Measurements from ENCODE around the gene FKBP1B.
A peak's percentile ranks its signal among the peaks of the same experiment; 100 is the strongest.
"Not testable (repeated sequence)": the region's sequence is repeated elsewhere in the genome, so short reads cannot be mapped to it uniquely, and the experiment has no call there.

FKBP1B gene

DNA sequence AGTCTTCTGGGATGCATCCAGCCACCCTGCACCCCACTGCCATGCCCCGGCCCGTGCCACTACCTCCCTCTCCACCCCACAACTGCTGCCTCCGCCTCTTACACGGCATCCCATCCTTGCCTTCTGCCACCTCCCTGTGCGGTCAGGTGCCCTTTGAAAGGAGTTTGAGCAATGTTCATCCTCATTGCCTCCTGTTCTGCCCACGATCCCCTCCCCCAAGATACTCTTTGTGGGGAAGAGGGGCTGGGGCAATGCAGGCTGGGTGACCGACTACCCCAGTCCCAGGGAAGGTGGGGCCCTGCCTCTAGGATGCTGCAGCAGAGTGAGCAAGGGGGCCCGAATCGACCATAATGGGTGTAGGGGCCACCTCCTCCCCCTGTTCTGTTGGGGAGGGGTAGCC is 31.3 kb upstream of the FKBP1B start:
- no peaks in the 10 kb centered on the region for H3K4me1 Mint-ChIP-seq
- H3K9me3 Mint-ChIP-seq: no peaks in the 10 kb centered on the region
- no peak overlapping the region for H3K27ac Mint-ChIP-seq
- H3K4me3 Mint-ChIP-seq: no peak overlapping the region
- no peak for ATAC-seq
- DNase-seq (ENCODE audit: low spot score in 2 of 2): no peak
- H3K36me3 Mint-ChIP-seq: no peaks in the 10 kb centered on the region

DNA sequence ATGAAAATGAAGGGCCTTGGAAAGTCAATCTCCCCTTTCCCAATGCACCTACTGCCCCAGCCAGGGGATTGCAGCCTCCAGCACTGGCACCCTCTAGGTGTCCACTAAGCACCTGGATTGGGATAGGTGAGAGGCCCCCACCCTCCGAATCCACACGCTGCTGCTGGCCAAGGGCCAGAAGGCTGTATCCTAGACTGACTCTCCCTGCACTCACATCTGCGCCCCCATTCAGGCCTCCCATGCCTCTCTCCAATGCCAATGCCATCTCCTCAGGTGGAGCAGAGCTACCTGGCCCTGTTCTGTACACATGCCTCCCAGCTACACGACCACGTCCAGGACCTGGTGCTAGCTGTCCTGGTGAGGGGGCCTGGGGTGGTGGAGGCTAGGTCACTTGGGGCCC is 29.8 kb upstream of the FKBP1B start:
- ATAC-seq (no peak), DNase-seq (ENCODE audit: low spot score in 2 of 2) (no peak)
- H3K9me3 Mint-ChIP-seq: no peaks in the 10 kb centered on the region
- H3K27ac Mint-ChIP-seq: no peak overlapping the region
- no peak overlapping the region for H3K4me3 Mint-ChIP-seq
- H3K36me3 Mint-ChIP-seq: peaks cover 2% of the 10 kb centered on the region
- H3K4me1 Mint-ChIP-seq: peaks cover 5% of the 10 kb centered on the region

DNA sequence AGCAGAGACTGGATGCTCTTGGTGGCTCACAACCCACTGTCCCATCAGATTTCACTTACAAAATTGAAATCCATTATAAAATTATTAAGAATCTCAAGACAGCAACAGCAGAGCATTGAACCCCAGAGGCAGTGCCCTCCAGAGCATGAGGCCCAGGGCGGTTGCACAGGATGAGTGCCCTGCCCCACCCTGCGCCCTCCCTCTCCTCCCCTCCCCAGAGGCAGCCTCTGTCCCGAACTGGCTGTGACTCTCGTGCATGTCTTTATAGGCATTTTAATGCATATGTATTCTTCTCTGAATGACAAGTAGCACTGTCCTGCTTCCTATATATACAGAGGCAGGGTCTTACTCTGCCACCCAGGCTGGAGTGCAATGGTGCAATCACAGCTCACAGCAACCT is 29.3 kb upstream of the FKBP1B start:
- no peak for DNase-seq (ENCODE audit: low spot score in 2 of 2)
- H3K27ac Mint-ChIP-seq: no peak overlapping the region
- H3K9me3 Mint-ChIP-seq: no peaks in the 10 kb centered on the region
- no peak for ATAC-seq
- peaks cover 9% of the 10 kb centered on the region for H3K4me1 Mint-ChIP-seq
- H3K36me3 Mint-ChIP-seq: peaks cover 7% of the 10 kb centered on the region
- no peak overlapping the region for H3K4me3 Mint-ChIP-seq

DNA sequence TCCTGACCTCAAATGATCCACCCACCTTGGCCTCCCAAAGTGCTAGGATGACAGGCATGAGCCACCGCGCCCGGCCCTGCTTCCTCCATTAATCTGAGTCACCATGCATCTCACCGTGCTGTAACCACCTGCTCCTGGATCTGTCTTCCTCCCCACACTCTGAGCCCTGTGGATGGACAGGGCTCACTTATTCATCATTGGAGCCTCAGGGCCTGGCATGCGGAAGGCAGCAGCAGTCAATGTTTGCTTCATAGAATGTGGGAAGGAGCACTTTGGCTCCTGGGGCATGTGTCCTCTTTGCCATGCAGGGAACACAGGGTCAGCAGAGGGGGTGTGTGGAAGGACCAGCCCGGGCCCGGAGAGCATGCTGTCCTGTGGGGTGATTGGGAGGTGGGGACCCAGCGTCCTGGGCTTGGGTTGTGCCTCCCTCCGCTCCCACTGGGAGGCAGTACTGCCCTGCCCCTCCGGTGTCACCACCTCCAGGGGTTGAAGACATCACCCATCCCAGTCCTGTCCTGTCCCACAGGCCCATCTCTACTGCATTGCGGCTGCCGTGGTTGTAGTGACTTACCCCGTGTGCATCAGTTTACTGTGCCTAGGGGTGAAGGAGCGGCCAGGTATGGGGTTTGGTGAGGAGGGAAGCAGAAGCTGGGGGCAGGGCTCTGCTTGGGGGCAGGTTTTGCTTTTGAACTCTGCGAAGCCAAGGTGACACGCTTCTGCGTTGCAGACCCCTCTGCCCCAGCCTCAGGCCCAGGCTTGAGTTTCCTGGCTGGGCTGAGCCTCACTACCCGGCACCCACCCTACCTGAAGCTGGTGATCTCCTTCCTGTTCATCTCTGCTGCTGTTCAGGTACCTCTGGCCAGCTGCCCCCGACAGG is 28.2 kb upstream of the FKBP1B start:
- peaks cover 9% of the 10 kb centered on the region for H3K4me1 Mint-ChIP-seq
- DNase-seq (ENCODE audit: low spot score in 2 of 2) (no peak), ATAC-seq (peak; percentile 62)
- H3K9me3 Mint-ChIP-seq: no peaks in the 10 kb centered on the region
- H3K4me3 Mint-ChIP-seq: no peak overlapping the region
- H3K36me3 Mint-ChIP-seq: peaks cover 8% of the 10 kb centered on the region
- no peak overlapping the region for H3K27ac Mint-ChIP-seq

DNA sequence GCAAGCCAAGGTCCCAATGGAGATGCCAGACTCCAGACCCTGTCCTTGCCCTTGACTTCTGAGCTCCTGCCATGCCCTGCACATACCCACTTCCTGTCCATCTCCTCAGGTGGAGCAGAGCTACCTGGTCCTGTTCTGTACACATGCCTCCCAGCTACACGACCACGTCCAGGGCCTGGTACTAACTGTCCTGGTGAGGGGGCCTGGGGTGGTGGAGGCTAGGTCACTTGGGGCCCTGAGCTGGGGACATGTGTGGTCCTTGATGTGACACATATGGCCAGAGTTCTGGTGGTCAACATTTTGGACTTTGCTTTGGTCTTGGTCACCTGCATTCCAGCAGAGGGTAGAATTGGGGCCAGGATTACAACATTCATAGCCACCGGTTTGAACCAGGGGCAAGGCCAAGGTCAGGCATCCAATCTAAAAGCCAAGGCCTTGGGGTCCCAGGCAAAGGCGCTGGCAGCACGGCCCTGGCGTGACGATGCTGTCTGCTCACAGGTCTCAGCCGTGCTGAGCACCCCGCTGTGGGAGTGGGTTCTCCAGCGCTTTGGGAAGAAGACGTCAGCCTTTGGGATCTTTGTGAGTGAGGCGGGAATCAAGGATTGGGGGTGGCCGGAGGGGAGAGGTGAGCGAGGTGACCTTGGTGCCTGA is 27.1 kb upstream of the FKBP1B start:
- Mint-ChIP-seq H3K9me3 (no peaks in the 10 kb centered on the region), H3K4me3 (no peak overlapping the region), H3K4me1 (peaks cover 9% of the 10 kb centered on the region), H3K27ac (peak overlapping the region; percentile 50), H3K36me3 (peaks cover 17% of the 10 kb centered on the region)
- ATAC-seq: no peak
- no peak for DNase-seq (ENCODE audit: low spot score in 2 of 2)

DNA sequence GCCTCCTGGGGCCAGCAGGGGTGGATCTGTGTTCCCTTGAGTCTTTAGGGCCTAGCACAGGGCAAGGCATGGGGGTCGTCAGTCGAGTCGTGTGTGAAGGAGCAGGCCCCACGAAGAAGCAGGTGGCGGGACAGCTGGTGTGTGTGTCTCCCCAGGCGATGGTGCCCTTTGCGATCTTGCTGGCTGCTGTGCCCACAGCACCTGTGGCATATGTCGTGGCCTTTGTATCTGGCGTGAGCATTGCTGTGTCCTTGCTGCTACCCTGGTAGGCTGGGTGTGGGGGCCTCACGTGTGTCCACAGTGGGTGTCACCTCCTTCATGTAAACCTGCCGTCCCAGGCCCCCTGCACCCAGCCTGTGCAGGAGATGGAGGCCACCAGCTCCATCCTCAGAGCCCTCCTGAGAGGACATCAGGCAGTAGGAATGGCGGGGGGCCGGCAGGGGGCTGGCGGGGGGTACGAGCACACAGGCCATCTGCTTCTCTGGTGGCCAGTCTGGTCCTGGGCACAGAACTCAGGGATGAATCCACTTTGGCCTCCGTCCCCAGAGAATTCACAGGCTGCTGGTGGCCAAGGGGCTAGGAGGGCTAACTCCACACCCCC is 26.5 kb upstream of the FKBP1B start:
- Mint-ChIP-seq H3K4me1 (peaks cover 9% of the 10 kb centered on the region), H3K27ac (no peak overlapping the region), H3K4me3 (no peak overlapping the region), H3K9me3 (no peaks in the 10 kb centered on the region), H3K36me3 (peaks cover 23% of the 10 kb centered on the region)
- DNase-seq (ENCODE audit: low spot score in 2 of 2) (no peak), ATAC-seq (no peak)

DNA sequence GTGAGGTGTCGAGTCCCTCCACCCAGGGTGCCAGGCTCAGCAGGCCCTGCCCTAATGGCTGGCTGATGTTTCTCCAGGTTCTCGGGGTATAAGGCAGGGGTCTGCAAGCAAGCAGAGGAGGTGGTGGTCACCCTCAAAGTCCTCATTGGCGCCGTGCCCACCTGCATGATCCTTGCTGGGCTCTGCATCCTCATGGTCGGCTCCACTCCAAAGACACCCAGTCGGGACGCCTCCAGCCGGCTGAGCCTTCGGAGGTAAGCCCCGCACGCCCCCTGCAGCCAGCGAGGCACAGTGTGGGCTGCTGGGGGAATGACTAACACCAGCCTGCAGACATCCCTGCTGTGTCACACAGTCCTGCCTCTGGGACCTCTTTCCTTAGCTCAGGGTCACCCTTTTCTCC is 25.5 kb upstream of the FKBP1B start:
- no peak for DNase-seq (ENCODE audit: low spot score in 2 of 2)
- H3K9me3 Mint-ChIP-seq: no peaks in the 10 kb centered on the region
- H3K27ac Mint-ChIP-seq: peak overlapping the region; percentile 7
- no peak for ATAC-seq
- peaks cover 33% of the 10 kb centered on the region for H3K36me3 Mint-ChIP-seq
- H3K4me3 Mint-ChIP-seq: no peak overlapping the region
- peaks cover 9% of the 10 kb centered on the region for H3K4me1 Mint-ChIP-seq

DNA sequence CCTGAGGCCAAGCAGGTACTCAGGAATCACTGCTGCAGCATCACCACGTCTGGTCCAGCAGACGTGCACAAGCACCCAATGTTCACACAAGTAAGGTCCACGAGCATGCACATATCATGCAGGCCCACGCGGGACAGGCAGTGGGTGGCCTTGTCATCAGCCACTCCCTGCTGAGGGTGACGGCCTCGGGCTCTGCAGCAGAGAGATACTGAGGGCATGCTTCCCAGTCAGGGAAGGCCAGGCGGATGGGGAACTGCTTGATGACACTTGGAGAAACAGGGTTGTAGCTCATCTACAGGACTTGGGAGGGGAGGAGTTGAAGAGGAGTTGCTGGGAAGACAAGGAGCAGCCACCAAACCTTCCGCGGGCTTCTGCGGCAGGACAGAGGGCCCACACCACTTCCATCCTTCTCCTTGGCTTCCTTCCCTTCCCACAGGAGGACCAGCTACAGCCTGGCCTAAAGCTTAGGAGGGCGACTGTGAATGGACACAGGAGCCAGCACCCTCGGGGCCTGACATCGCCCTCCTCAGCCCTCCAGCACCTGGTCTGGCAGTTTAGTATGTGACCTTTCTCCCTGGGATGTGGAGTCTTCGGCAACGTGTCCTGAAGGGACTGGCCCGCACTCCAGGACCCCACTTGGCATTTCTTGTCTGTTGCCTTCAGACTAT is 24.4 kb upstream of the FKBP1B start:
- DNase-seq (ENCODE audit: low spot score in 2 of 2) (no peak), ATAC-seq (no peak)
- peaks cover 9% of the 10 kb centered on the region for H3K4me1 Mint-ChIP-seq
- no peak overlapping the region for H3K4me3 Mint-ChIP-seq
- H3K27ac Mint-ChIP-seq: peak overlapping the region; percentile 7
- H3K36me3 Mint-ChIP-seq: peaks cover 44% of the 10 kb centered on the region
- no peaks in the 10 kb centered on the region for H3K9me3 Mint-ChIP-seq

DNA sequence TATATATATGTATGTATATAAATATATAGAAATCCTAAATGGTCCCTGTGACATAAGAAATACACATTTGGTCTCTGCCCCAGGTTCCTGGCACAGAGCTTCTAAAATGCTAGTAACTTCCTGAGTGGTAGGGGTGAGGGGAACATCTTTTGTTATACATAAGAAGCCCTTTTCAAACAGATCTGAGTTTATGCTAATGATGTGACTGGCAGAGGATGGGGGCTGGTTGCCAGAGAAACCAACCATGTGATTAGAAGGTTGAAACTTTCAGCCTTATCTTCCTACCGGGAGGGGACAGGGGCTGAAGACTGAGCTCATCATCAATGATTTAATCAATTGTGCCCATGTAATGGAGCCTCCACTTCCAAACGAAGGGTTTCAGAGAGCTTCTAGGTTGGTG is 23.3 kb upstream of the FKBP1B start:
- ATAC-seq (no peak), DNase-seq (ENCODE audit: low spot score in 2 of 2) (no peak)
- Mint-ChIP-seq H3K9me3 (no peaks in the 10 kb centered on the region), H3K4me1 (peaks cover 9% of the 10 kb centered on the region), H3K36me3 (peaks cover 55% of the 10 kb centered on the region), H3K4me3 (no peak overlapping the region), H3K27ac (no peak overlapping the region)

DNA sequence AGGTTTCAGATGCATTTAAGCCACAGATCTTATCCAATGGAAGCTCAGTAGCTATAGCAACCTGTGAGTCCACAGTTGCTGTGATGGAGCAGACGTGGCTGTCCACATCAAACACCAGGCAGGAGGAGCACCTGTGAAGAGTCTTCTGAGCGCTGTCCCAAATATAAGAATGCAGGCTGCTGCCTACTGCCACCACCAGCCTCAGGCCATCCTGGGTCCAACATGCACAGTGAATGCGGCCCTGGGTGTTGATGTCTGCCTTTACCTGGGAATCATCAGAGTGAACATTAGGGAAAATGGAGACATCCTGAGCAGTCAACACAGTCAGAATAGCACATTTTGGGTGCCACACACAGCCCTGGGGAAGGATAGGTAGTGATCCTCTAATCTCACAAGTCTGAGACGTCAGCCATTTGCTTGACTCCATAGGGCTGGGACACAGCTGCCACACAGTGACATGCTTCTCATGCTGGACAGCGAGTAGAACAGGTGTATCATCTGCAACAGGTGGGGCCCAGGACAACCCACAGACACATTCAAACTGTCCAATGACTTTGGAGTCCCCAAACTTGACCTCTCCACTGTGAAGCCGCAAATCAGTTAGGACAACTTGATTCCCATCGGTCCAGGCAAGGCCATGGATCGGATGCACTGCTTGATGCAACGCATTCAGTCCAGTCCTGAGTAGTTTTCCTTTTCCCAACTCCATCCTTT is 10.6 kb upstream of the FKBP1B start:
- Mint-ChIP-seq H3K36me3 (peaks cover 42% of the 10 kb centered on the region), H3K27ac (no peak overlapping the region), H3K9me3 (no peaks in the 10 kb centered on the region), H3K4me1 (peaks cover 18% of the 10 kb centered on the region), H3K4me3 (no peak overlapping the region)
- no peak for DNase-seq (ENCODE audit: low spot score in 2 of 2)
- ATAC-seq: no peak

DNA sequence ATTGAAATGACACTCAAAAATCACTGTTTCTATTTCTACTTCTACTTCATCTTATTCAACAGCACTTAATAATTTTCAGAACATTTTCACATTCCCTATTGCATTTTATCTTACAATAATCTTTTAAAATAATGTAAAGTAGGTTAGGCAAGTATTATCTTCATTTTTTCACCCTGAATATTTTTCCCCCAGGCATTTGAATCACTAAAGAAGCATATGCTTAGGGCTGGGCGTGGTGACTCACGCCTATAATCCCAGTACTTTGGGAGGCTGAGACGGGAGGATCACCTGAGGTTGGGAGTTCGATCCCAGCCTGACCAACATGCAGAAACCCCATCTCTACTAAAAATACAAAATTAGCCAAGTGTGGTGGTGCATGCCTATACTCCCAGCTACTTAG is 9.0 kb upstream of the FKBP1B start:
- Mint-ChIP-seq H3K4me1 (peaks cover 19% of the 10 kb centered on the region), H3K27ac (no peak overlapping the region), H3K4me3 (no peak overlapping the region), H3K9me3 (no peaks in the 10 kb centered on the region), H3K36me3 (peaks cover 42% of the 10 kb centered on the region)
- DNase-seq (ENCODE audit: low spot score in 2 of 2): no peak
- no peak for ATAC-seq

DNA sequence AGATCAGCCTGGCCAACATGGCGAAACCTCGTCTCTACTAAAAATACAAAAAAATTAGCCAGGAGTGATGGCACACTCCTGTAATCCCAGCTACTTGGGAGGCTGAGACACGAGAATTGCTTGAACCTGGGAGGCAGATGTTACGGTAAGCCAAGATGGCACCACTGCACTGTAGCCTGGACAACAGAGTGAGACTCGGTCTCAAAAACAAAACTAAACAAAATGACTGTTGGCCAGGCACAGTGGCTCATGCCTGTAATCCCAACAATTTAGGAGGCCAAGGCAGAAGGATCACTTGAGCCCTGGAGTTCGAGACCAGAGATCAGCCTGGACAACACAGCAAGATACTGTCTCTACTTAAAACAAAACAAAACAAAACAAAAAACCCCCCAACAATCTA is 6.4 kb upstream of the FKBP1B start:
- not testable (repeated sequence) for H3K9me3 Mint-ChIP-seq

DNA sequence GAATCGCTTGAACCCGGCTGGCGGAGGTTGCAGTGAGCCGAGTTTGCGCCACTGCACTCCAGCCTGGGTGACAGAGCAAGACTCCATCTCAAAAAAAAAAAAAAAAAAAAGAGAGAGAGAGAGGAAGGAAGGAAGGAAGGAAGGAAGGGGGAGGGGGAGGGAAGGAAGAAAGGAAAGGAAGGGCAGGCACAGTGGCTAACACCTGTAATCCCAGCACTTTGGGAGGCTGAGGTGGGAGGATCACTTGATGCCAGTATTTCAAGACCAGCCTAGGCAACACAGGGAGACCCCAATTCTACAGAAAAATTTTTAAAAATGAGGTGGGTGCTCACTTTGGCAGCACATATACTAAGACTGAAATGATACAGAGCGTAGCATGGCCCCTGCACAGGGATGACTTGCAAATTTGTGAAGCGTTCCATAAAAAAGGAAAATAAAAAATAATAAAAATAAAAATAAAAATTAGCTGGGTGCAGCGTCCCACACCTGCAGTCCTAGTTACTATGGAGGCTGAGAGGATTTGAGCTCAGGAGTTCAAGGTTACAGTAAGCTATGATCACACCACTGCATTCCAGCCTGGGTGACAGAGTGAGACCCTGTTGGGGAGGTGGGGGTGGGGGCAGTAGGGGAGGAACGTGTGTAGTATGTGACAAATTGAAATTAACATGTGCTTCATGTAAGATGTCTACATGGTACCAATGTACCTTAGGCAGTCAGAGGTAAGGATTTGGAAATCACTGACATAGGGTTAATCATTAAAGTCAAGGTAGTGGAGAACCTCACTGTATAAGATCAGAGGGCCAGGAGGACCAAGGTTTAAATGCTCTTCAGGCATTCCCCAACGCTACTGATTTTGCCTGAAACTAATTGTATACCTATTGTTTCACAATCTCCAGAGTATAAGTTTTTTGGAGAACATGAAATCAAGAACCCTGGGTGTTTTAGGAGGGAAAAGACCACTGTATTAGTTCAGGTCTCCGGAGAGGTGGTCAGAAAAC is 3.7 kb upstream of the FKBP1B start:
- peaks cover 12% of the 10 kb centered on the region for H3K36me3 Mint-ChIP-seq
- H3K9me3 Mint-ChIP-seq: no peaks in the 10 kb centered on the region
- H3K27ac Mint-ChIP-seq: no peak overlapping the region
- DNase-seq (ENCODE audit: low spot score in 2 of 2) (no peak), ATAC-seq (no peak)
- peaks cover 33% of the 10 kb centered on the region for H3K4me1 Mint-ChIP-seq
- H3K4me3 Mint-ChIP-seq: no peak overlapping the region

More for the DNA sequence above, 6.4 kb upstream of the FKBP1B start:
- DNase-seq (ENCODE audit: low spot score in 2 of 2); H3K4me3 Mint-ChIP-seq; ATAC-seq: not testable (repeated sequence)
- H3K36me3 Mint-ChIP-seq: peaks cover 28% of the 10 kb centered on the region
- H3K4me1 Mint-ChIP-seq: peaks cover 33% of the 10 kb centered on the region
- peak overlapping the region; percentile 27 for H3K27ac Mint-ChIP-seq

DNA sequence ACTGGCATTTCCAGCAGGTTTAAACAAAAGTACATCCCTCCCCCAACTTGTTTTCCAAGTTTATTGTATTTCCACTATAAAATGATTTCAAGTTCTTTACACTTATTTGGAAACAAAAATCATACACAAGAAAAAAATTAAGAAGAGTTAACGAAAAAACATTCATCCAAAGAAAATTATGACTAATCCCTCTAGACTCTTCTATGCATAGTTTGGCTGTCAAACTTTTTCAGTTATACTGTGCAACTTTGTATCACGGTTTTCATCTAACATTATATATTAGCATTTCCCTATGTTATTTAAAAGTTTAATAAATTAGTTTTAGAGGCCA is 3.0 kb upstream of the FKBP1B start:
- peak overlapping the region; percentile 95 for H3K27ac Mint-ChIP-seq
- no peaks in the 10 kb centered on the region for H3K9me3 Mint-ChIP-seq

More for the DNA sequence above, 3.0 kb upstream of the FKBP1B start:
- Mint-ChIP-seq H3K4me3 (no peak overlapping the region), H3K4me1 (peaks cover 33% of the 10 kb centered on the region), H3K36me3 (peaks cover 12% of the 10 kb centered on the region)
- no peak for ATAC-seq
- DNase-seq (ENCODE audit: low spot score in 2 of 2): no peak

Measured in stimulated activated effector memory CD8-positive, alpha-beta T cell treated with anti-CD3 and anti-CD28 coated beads, Interleukin-12 subunit alpha, Interleukin-12 subunit beta, amount 100 ng/mL, for 72 hours (primary cell).